HG02678 (cell line): Measurements from ENCODE around the gene TMEM51.

Experiments used
- ATAC-seq: cut with Tn5 transposase; IDR thresholded peaks from one replicate; pipeline ENCODE4 v1.9.1; 2021; ENCODE audit warnings: mild to moderate bottlenecking, moderate library complexity; ENCODE audit not compliant: unreplicated experiment

The TMEM51 gene

GRCh38 chr1:15238789-15239188 is 85.2 kb downstream of the TMEM51 start:
- ATAC-seq: no peak

DNA sequence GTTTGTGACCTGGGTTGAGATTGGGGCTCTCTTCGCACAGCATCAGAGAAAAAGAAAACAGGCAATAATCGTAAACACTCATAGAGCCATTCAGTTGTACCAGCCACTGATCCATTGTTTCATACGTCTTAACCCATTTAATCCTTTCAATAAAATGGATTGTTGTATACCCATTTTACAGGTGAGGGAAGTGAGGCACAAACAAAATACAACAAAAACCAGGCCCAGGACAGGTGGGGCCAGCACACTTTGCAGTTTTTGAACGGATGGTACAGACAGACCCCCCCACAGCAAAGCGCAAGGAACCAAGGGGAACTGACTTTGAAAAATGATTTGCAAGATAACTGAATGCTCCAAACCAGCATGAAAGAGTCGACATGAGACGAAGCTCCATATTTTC is 89.2 kb downstream of the TMEM51 start:
- ATAC-seq: no peak

DNA sequence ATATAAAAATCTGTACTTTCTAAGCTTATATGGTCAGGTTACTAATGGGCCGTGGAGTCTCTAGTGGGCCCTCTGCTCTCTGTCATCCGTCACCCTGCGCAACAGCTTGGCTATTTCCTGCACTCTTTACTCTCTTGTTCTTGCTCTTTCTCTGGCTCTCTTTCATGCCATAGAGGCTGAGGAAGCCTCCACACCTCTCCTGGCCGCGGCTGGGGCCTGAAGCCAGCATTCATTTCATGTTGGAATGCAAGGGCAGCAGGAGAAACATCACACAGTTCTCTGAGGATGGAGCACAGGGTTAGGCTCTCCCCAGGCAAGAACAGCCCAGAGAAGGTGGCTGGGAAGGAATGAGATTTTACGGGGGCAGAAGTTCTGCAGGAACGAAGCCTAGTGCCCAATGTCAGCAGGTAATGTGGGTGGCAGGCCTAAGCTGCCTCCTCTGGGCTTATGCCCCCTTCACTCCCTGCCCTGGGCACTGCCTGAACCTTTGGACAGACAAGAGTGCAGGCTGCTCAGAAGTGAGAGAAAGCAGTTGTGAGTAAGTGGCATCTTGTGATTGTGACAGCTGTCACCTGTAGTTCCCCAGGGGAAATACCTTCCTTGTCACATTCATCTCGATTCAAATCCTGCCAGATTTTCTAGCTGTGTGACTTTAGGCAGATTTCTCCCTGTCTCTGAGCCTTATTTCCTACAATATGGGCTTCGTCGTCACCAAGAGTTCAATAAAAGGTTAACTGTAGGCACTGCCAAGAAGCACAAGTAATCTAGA is 89.9 kb downstream of the TMEM51 start:
- ATAC-seq: no peak

DNA sequence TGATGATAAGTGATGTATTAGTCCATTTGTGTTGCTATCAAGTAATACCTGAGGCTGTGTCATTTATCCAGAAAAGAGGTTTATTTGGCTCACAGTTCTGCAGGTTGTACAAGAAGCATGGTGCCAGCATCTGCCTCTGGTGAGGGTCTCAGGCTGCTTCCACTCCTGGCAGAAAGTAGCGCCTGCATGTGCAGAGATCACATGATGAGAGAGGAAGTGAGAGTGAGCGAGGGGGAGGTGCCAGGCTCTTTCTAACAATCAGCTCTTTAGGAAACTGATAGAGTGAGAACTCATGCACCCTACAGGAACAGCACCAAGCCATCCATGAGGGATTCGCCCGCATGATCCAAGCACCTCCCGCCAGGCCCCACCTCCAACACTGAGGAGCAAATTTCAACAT is 91.3 kb downstream of the TMEM51 start:
- no peak for ATAC-seq

- ATAC-seq: no peak
Observed at GRCh38 chr1:15245593-15246360, 92.2 kb downstream of the TMEM51 start.

- ATAC-seq: no peak
Observed at GRCh38 chr1:15246960-15247614, 93.5 kb downstream of the TMEM51 start, which contains the start of gene FHAD1. FHAD1 (plus strand) TSS chr1:15247223; CDS start chr1:15251785, 4,562 bp downstream.

- ATAC-seq: no peak
Observed at GRCh38 chr1:15248216-15248615, 94.7 kb downstream of the TMEM51 start.

- ATAC-seq: no peak
Observed at GRCh38 chr1:15249081-15249480, 95.5 kb downstream of the TMEM51 start.

- no peak for ATAC-seq
Observed at GRCh38 chr1:15251857-15252835, 98.6 kb downstream of the TMEM51 start.

DNA sequence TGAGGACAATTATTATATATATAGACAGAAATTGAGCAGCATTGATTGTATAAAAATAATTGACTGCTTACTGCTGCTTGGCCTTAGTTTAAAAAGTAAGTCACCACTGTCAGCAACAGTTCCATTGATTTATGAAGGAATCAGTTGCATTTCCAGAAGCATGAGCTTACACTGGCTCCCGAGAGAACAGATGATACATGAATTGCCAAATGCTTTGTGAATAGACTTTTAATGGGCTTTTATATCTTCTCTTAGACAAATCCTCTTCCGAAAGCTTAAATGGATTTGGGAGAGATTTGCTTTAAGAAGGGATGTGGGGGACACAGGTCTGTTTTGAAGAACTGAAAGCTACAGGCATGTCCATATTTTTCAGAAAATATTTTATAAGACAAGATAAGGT is 101.0 kb downstream of the TMEM51 start:
- no peak for ATAC-seq

DNA sequence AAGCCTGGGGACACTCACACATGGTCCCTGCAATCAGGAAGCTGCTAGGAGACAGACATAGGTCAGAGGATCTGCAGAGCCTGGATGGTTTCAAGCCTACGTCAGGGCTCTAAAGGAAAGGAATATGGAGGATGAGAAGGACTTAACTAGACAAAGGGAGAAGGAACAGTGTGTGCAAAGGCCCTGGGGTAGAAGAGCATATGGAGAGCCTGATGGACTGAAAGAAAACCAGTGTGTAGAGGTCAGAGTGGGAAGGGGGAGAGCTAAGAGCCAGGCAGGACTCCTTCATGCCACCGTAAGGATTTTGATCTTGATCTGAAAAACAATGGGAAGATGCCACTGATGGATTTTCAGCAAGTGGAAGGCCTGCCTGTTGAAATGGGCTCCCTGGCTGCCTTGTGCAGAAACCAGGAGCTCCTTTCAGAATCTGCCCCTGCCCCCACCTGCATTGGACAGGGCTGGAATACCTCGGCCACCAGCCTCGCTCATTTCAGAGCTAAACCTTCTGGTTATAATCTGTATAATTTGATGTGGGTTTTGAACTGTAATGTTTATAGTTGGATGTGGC is 102.1 kb downstream of the TMEM51 start:
- no peak for ATAC-seq

DNA sequence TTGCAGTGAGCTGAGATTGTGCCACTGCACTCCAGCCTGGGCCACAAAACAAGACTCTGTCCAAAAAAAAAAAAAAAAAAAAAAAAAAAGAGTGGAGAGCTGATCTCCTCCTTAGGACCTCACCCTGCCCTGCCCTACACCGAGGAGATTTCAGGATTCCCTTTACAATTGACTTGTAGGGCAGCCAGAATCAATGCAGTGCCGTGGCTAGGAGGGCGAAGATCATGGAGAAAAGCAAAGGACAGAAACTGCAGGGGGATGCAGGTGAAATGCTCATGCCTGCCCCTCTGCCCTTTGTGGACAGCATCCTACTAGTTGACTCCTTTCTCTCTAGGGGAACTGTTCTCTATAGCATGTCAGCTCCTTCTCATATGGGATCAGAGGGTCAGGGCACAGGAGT is 103.0 kb downstream of the TMEM51 start:
- ATAC-seq: no peak

- no peak for ATAC-seq
Observed at GRCh38 chr1:15257309-15257708, 103.8 kb downstream of the TMEM51 start.

DNA sequence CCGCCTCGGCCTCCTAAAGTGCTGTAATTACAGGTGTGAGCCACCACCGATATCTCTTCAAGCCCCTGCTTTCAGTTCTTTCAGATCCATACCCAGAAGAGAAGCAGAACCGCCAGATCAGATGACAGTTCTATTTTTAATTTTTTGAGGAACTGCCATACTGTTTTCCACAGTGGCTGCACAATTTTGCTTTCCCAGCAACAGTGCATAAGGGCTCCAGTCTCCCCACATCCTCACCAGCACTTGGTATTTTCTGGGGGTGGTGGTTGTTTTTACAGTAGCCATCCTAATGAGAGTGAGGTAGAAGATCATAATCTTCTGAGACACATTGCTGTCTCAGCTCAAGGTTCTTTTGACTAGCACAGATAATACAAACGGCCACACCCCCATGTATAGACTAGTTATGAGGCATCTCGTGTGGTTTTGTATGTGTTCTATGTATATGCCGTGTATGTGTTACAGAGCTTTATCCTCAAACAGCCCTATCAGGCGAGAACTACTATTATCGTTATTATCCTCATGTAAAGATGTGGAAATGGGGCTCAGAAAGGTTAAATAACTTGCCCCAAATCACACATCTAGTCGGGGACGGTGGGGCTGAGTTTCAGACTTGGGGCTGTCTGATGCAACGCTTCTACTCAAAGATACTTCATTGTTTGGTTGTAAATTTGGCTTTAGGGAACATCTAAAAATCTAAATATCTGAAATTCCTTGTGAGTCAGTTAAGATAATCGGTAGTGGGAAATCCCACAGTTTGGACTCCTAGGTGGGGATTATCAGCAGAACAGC is 105.5 kb downstream of the TMEM51 start:
- ATAC-seq: no peak

DNA sequence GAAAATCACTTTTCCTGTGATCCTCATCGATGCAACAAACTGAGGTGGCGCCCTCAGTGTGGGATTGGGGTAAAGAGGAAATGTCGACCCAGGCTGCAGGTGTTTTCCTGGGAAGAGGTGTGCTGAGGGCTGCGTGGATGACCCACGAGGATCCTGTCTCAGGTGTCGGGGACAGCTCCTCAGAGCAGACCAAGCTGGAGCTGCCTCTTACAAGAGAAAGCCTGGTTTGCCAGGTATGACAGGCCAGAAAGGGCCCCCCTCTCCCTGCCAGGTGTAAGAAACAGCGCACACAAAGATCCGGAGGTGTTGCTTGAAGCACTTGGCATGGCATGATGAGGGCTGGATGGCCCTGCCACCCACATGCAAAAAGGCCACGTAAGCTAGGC is 106.1 kb downstream of the TMEM51 start:
- ATAC-seq: no peak

GRCh38 chr1:15260418-15261154 is 107.0 kb downstream of the TMEM51 start:
- no peak for ATAC-seq

- no peak for ATAC-seq
Observed at GRCh38 chr1:15261155-15262002, 107.8 kb downstream of the TMEM51 start.

DNA sequence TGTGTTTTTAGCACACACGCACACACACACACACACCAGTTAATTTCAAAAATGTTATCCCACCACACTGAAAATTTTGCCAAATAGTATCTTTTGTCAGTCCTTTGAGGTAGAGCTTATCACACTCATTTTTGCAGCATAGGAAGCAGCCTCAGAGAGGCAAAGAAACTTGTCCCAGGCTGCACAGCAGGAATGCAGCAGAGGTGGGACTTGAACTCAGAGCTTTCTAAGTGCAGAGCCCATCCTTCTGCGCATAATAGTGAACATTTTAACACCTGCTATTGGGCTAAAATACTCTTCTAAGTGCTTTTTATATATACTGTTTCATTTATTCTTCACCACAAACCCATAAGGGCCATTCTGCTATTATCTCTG is 108.4 kb downstream of the TMEM51 start:
- ATAC-seq: no peak
